Left ventricle myocardium inferior (tissue), 1 donor: ENCODE measurements around the gene MGRN1. TPM values are rescaled to one million over a fixed set of nuclear protein-coding genes. Genes with fewer than 3 reads are reported as not detected.

ENCODE experiments used
- DNase-seq: peaks from one replicate; pipeline ENCODE4 v3.0.0-alpha.2; 2020
- H3K27ac ChIP-seq: fragments of 200-600 bp; replicated peaks from 2 replicates; pipeline ENCODE4 v1.8.0; 2021
- H3K27me3 ChIP-seq: fragments of 200-600 bp; 2 replicates; pipeline ENCODE4 v1.8.0; 2021; ENCODE audit warnings: low read depth
- H3K36me3 ChIP-seq: fragments of 200-600 bp; 2 replicates; pipeline ENCODE4 v1.8.0; 2021
- H3K4me1 ChIP-seq: fragments of 200-600 bp; 2 replicates; pipeline ENCODE4 v1.8.0; 2021
- H3K4me3 ChIP-seq: fragments of 200-600 bp; 2 replicates; pipeline ENCODE4 v1.8.0; 2021; ENCODE audit warnings: mild to moderate bottlenecking, moderate library complexity
- H3K9me3 ChIP-seq: fragments of 200-600 bp; replicated peaks from 2 replicates; pipeline ENCODE4 v1.8.0; 2021
- intact Hi-C: fragments of 100-400 bp; cut with micrococcal nuclease; formaldehyde crosslinking; loops from one replicate; pipeline ENCODE4 v1.11.0; 2022
- total RNA-seq: library from RNA; stranded (reverse); fragmentation: NEBNext Ultra II Directional; extraction: Animal tissue kit (Norgen Biotek cat#: 25700); gene quantifications from one replicate; pipeline ENCODE4 v1.2.1, GENCODE V29; 2021
- TF ChIP-seq, protein P1 (sequence below): fragments of 200-600 bp; IDR thresholded peaks from 2 replicates; pipeline ENCODE4 v1.8.0; 2021; ENCODE audit warnings: antibody characterized with exemption, mild to moderate bottlenecking, borderline replicate concordance
- donor health status: DM: no; HTN: yes; CAD: no; lungs with severe emphysema.

MGRN1 gene
- total RNA-seq, 1 donor from 2014 or later: 30.5 TPM

DNA sequence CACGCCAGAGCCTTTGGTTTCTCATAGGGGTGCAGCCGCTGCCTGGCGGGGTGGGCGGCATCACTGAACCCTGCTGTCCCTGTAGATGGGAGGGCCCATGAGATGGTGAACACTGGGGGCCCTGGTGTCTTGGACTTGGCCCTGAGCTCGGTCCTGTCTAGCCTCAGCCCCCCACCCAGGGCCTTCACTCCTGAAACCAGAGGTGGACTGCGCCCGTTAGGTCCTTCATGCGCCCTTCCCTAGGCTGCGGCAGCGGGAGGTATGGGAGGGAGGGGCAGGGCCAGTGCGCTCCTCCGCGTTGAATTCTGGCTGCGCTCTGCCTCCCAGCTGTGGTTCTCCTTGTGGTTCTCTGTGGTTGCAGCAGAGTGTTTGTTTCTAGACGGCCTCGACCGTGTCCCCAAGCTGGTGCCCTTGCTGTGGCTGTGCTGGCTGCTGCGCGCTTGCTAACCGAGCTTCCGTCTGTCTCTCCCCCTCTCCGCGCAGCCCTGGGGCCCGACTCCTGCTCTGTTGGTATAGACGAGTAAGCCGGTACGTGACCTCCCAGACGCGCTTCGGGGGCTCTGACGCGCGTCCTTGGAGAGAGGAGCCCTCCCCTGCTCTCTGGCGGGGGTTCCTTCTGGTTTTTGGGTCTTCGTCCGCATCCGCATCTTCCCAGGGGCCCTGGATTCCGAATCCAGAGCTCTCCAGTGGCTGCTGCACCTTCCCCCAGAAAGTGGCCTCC, 61.3 kb downstream of the MGRN1 start:
- H3K27ac ChIP-seq: no peak overlapping the region
- no peak for DNase-seq
- H3K36me3 ChIP-seq: peaks cover 70% of the 10 kb centered on the region
- H3K4me1 ChIP-seq: peaks cover 34% of the 10 kb centered on the region
- H3K9me3 ChIP-seq: no peaks in the 10 kb centered on the region
- H3K27me3 ChIP-seq: no peaks in the 10 kb centered on the region
- intact Hi-C loops: no loop called here
- no peak overlapping the region for H3K4me3 ChIP-seq
- TF ChIP-seq, protein P1, sequence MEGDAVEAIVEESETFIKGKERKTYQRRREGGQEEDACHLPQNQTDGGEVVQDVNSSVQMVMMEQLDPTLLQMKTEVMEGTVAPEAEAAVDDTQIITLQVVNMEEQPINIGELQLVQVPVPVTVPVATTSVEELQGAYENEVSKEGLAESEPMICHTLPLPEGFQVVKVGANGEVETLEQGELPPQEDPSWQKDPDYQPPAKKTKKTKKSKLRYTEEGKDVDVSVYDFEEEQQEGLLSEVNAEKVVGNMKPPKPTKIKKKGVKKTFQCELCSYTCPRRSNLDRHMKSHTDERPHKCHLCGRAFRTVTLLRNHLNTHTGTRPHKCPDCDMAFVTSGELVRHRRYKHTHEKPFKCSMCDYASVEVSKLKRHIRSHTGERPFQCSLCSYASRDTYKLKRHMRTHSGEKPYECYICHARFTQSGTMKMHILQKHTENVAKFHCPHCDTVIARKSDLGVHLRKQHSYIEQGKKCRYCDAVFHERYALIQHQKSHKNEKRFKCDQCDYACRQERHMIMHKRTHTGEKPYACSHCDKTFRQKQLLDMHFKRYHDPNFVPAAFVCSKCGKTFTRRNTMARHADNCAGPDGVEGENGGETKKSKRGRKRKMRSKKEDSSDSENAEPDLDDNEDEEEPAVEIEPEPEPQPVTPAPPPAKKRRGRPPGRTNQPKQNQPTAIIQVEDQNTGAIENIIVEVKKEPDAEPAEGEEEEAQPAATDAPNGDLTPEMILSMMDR: no peak

DNA sequence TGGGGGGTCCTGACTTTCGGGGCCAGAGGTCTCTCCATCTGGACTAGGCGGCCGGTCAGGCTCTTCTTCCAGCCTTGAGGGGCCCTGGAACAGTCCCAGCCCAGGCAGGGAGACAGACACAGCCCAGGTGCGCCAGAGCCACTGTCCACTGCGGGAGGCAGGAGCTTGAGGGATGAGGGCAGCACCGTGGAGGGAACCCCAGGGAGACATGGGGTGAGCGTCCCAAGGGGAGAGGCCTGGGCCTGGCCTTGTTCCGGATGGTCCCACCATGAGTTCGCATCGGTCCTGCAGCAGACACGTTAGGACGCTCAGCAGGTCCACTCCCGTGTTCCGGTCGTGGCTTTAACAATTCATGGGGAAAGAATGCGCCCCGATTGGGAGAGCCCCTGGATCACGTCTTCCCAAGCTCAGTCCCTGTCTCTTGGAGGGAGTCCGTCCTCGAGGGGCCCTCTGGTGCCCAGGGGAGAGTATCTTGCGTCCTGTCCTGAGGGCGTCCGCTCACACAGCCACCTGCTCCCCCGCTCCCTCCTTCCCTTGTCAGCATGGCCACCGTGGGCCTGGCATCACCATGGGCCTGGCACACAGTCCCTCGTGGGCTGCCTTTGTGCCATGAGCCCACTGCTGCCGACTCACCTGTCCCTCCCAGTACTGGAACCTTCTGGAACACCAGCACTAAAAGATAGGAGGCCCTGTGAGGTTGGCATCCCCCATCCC, 62.0 kb downstream of the MGRN1 start:
- Histone ChIP-seq H3K27me3 (no peaks in the 10 kb centered on the region), H3K27ac (no peak overlapping the region), H3K4me1 (peaks cover 27% of the 10 kb centered on the region), H3K4me3 (no peak overlapping the region), H3K36me3 (peaks cover 65% of the 10 kb centered on the region), H3K9me3 (no peaks in the 10 kb centered on the region)
- DNase-seq: no peak
- intact Hi-C loops: no loop called here
- TF ChIP-seq, protein P1: no peak

DNA sequence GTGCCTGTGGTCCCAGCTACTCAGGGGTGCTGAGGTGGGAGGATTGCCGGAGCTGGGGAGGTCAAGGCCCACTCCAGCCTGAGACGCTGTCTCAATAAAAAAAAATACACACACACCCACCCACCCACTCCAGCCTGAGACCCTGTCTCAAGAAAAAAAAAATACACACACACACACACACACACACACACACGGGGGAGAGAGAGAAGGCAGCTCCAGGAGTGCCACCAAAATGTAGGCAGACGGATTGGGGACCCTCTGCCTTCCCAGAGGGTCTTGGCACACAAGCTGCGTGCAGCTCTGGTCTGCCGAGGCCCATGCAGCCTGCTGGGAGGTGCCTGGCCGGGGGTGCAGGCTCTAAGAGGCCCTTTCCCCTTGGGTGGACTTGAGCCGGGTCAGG, 62.8 kb downstream of the MGRN1 start:
- intact Hi-C loops: no loop called here
- Histone ChIP-seq H3K27ac (no peak overlapping the region), H3K4me1 (peaks cover 22% of the 10 kb centered on the region), H3K9me3 (no peaks in the 10 kb centered on the region), H3K36me3 (peaks cover 58% of the 10 kb centered on the region), H3K27me3 (no peaks in the 10 kb centered on the region), H3K4me3 (no peak overlapping the region)
- TF ChIP-seq, protein P1: no peak
- DNase-seq: no peak

DNA sequence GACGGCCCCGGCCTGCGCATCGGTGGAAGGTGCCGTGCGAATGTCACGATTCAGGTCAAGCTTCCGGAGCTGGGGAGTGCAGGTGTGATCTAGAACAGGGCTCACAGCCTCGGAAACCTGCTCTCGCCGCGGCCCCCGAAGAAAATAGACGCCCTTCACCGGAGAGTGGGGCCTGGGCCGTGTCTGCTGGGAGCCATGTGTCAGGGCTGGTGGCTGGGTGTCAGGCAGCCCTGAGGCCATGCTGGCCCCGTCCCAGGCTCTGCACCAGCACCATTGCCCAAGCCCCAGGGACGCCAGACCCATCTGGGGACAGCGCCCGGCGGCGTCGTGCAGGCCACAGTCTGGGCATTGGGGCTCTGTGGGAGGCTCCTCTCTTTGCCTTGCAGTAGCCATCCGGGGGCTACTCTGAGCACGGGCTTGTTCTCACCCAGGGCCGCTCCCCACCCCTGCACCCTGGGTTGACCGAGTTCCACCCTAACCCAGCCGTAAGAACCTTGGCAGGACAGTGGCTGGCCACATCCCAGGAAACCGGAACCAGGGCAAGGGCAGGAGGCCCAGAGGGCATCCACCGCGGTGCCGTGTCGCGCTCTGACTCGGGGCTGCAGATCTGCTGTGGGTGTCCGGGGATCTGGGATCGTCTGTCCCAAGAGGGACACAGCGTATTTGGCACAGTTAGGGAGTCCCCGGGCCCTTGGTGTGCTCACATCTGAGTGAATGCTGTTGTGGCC, 63.5 kb downstream of the MGRN1 start:
- DNase-seq: no peak
- Histone ChIP-seq H3K9me3 (no peaks in the 10 kb centered on the region), H3K27me3 (no peaks in the 10 kb centered on the region), H3K4me1 (peaks cover 24% of the 10 kb centered on the region), H3K36me3 (peaks cover 51% of the 10 kb centered on the region), H3K4me3 (no peak overlapping the region), H3K27ac (peak overlapping the region; percentile 38)
- TF ChIP-seq, protein P1: no peak
- intact Hi-C loops: no loop called here

DNA sequence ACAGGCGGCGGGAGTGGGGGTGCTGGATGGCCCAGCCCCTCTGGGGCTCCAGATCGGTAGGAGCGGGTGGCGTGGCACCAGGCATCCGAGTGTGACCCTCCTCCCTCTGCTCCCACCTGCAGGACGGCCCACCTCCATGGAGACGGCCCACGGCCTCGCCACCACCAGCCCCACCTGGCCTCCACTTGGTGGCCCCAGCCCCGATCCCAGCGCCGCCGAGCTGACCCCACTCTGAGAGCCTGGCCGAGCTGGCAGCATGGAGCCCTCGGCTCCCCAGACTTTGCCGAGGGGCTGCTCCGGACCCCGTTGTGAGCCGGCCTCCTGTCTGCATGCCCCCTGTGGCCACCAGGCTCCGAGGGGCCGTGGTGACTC, 64.0 kb downstream of the MGRN1 start:
- no peak overlapping the region for H3K4me3 ChIP-seq
- peaks cover 26% of the 10 kb centered on the region for H3K4me1 ChIP-seq
- no peaks in the 10 kb centered on the region for H3K9me3 ChIP-seq
- H3K27me3 ChIP-seq: no peaks in the 10 kb centered on the region
- H3K36me3 ChIP-seq: peaks cover 45% of the 10 kb centered on the region
- TF ChIP-seq, protein P1: no peak
- intact Hi-C loops: no loop called here
- DNase-seq: no peak
- peak overlapping the region; percentile 38 for H3K27ac ChIP-seq
